ENCODE measurements around the gene TENT4A. TPM values are rescaled to one million over a fixed set of nuclear protein-coding genes. Genes with fewer than 3 reads are reported as not detected.

Gene TENT4A
- total and polyA plus RNA-seq, 11 donors, result 4.3 to 20.3 (median 11.2) TPM

GRCh38 chr5:6718161-6718681 is 5.0 kb downstream of the TENT4A start:
- TF ChIP-seq CTCF (IDR thresholded peaks at IDR 0.05) (no peak), POLR2A (IDR thresholded peaks at IDR 0.05) (no peak)
- peaks cover 19 to 85% (median 77%) of the 10 kb centered on the region in 12 donors for H3K4me1 ChIP-seq
- intact Hi-C loops (cut with DNase I), result loop anchor here in 5 of 10 donors (5.0 to 10.0 kb wide), 4 partner anchors 83 to 343 kb away; partner anchors contain the start of genes MED10 (in 2 of the 5), NSUN2 (in 2 of the 5) and SRD5A1 (in 2 of the 5)
- H3K27me3 ChIP-seq, result no peaks in the 10 kb centered on the region
- ATAC-seq, result no peak
- H3K4me3 ChIP-seq, result no peak overlapping the region
- H3K27ac ChIP-seq, result no peak overlapping the region
- DNase-seq, result no peak
- 73 to 79% (median 77%) methylated on average over 14 of the region's 14 CpGs for WGBS, 4 donors
- no peaks in the 10 kb centered on the region for H3K36me3 ChIP-seq
- H3K9me3 ChIP-seq, result no peaks in the 10 kb centered on the region

- H3K27ac ChIP-seq, result no peak overlapping the region
- no peak overlapping the region for H3K4me3 ChIP-seq
- no peaks in the 10 kb centered on the region for H3K9me3 ChIP-seq
- no peaks in the 10 kb centered on the region for H3K27me3 ChIP-seq
- no peak for ATAC-seq
- WGBS, 4 donors, result 41 to 66% (median 53%) methylated on average over 5 of the region's 5 CpGs
- no peak for TF ChIP-seq CTCF (IDR thresholded peaks at IDR 0.05)
- TF ChIP-seq POLR2A (IDR thresholded peaks at IDR 0.05), result no peak
- no peak for DNase-seq
- intact Hi-C loops (cut with DNase I), result loop anchor here in 5 of 10 donors (5.0 to 10.0 kb wide), 4 partner anchors 84 to 344 kb away; partner anchors contain the start of genes MED10 (in 2 of the 5), NSUN2 (in 2 of the 5) and SRD5A1 (in 2 of the 5)
- peaks cover 0 to under 1% (median 0%) of the 10 kb centered on the region in 9 donors for H3K36me3 ChIP-seq
- peaks cover 19 to 90% (median 82%) of the 10 kb centered on the region in 12 donors for H3K4me1 ChIP-seq
Observed at GRCh38 chr5:6718718-6719117, 5.5 kb downstream of the TENT4A start.

GRCh38 chr5:6719417-6719816 is 6.2 kb downstream of the TENT4A start:
- ATAC-seq (no peak), DNase-seq (no peak)
- H3K27ac ChIP-seq, result no peak overlapping the region
- TF ChIP-seq POLR2A (IDR thresholded peaks at IDR 0.05), result no peak
- no peak for TF ChIP-seq CTCF (IDR thresholded peaks at IDR 0.05)
- H3K4me3 ChIP-seq, result no peak overlapping the region
- H3K9me3 ChIP-seq, result no peaks in the 10 kb centered on the region
- peaks cover 0 to 8% (median 0%) of the 10 kb centered on the region in 9 donors for H3K36me3 ChIP-seq
- WGBS, 4 donors, result 88 to 90% (median 89%) methylated on average over 5 of the region's 5 CpGs
- no peaks in the 10 kb centered on the region for H3K27me3 ChIP-seq
- H3K4me1 ChIP-seq, result peaks cover 19 to 97% (median 88%) of the 10 kb centered on the region in 12 donors
- intact Hi-C loops (cut with DNase I), result loop anchor here in 5 of 10 donors (5.0 to 10.0 kb wide), 4 partner anchors 85 to 345 kb away; partner anchors contain the start of genes MED10 (in 2 of the 5), NSUN2 (in 2 of the 5) and SRD5A1 (in 2 of the 5)

- H3K9me3 ChIP-seq, result no peaks in the 10 kb centered on the region
- H3K36me3 ChIP-seq, result peaks cover 0 to 13% (median 0%) of the 10 kb centered on the region in 9 donors
- DNase-seq (no peak), ATAC-seq (peak in 2 of 4 donors; percentile 6 to 39)
- H3K4me3 ChIP-seq, result no peak overlapping the region
- 56 to 68% (median 62%) methylated on average over 5 of the region's 5 CpGs for WGBS, 4 donors
- TF ChIP-seq POLR2A (IDR thresholded peaks at IDR 0.05) (no peak), CTCF (IDR thresholded peaks at IDR 0.05) (no peak)
- peak overlapping the region in 1 of 12 donors; percentile 13 for H3K27ac ChIP-seq
- H3K27me3 ChIP-seq, result no peaks in the 10 kb centered on the region
- peaks cover 19 to 98% (median 90%) of the 10 kb centered on the region in 12 donors for H3K4me1 ChIP-seq
- intact Hi-C loops (cut with DNase I), result loop anchor here in 5 of 10 donors (5.0 to 10.0 kb wide), 4 partner anchors 85 to 345 kb away; partner anchors contain the start of genes MED10 (in 2 of the 5), NSUN2 (in 2 of the 5) and SRD5A1 (in 2 of the 5)
Observed at GRCh38 chr5:6719896-6720560, 6.8 kb downstream of the TENT4A start.
